Endothelial cell of umbilical vein (primary cell): Measurements from ENCODE around the gene HBA2. TPM values are rescaled to one million over a fixed set of nuclear protein-coding genes. Genes with fewer than 3 reads are reported as not detected.

Experiments
- BruUV-seq: library from RNA; stranded (reverse); fragments of 400-500 nt; replicated peaks from 2 replicates; lab custom pipeline; 2021; lab: Mats Ljungman, UMichigan
- CTCF ChIA-PET: fragments of 300-600, 350-600 bp; sonication (Branson Sonifier 250); formaldehyde crosslinking; loops from one replicate; lab custom pipeline; 2021; ENCODE audit warnings: antibody characterized with exemption, inconsistent platforms; lab: Charles Lee
- POLR2A ChIA-PET: fragments of 300-600, 350-600 bp; sonication (Branson Sonifier 250); formaldehyde crosslinking; loops from one replicate; lab custom pipeline; 2021; ENCODE audit warnings: antibody characterized with exemption, inconsistent platforms; lab: Charles Lee
- DNase-seq: peaks from one replicate; pipeline ENCODE4 v3.0.0-alpha.2; 2011; ENCODE audit warnings: low read depth, low spot score
- FAIRE-seq: peaks from 2 replicates; lab custom pipeline; 2011; peaks lifted over from hg19 to GRCh38; lab: Jason Lieb, UNC
- H2AFZ ChIP-seq: 2 replicates; pipeline ENCODE4 v1.6.0; 2012; ENCODE audit warnings: low read depth, low read length, control low read depth, inconsistent platforms
- H3K27ac ChIP-seq: 2 replicates; pipeline ENCODE4 v1.5.1; 2011; ENCODE audit warnings: low read depth, mild to moderate bottlenecking, control low read depth, low read length, moderate library complexity; ENCODE audit not compliant: insufficient read depth
- H3K27me3 ChIP-seq, 2 experiments: 2 replicates each; pipeline versions ENCODE4 v1.6.0 to v1.6.1; 2011; ENCODE audit warnings: low read length in 2 of 2, mixed read lengths in 1 of 2; ENCODE audit not compliant: control insufficient read depth in 2 of 2, insufficient read depth in 2 of 2
- H3K36me3 ChIP-seq, 2 experiments: 2 replicates in 1 of 2; 3 replicates in 1 of 2; pipeline ENCODE4 v1.5.1; 2011; ENCODE audit warnings: low read length in 2 of 2, mild to moderate bottlenecking in 1 of 2, moderate library complexity in 1 of 2; ENCODE audit not compliant: control insufficient read depth in 2 of 2, insufficient read depth in 2 of 2; ENCODE audit errors: extremely low read depth in 1 of 2
- H3K4me1 ChIP-seq: 3 replicates; pipeline ENCODE4 v1.5.1; 2011; ENCODE audit warnings: mild to moderate bottlenecking, low read length; ENCODE audit not compliant: control insufficient read depth, insufficient read depth; ENCODE audit errors: extremely low read depth
- H3K4me2 ChIP-seq: 2 replicates; pipeline ENCODE4 v1.6.1; 2011; ENCODE audit warnings: low read length, control low read depth, mixed read lengths; ENCODE audit not compliant: insufficient read depth
- H3K4me3 ChIP-seq, 3 experiments: fragments of 200-600 bp in 1 of 3; sonication (generic), shearing (Covaris generic) in 1 of 3; replicated peaks in 1 of 3; 2 replicates each; pipeline ENCODE4 v1.5.1; 2011 to 2016; ENCODE audit warnings: control low read depth in 3 of 3, low read length in 3 of 3, mild to moderate bottlenecking in 2 of 3, inconsistent platforms in 1 of 3, low read depth in 1 of 3, moderate library complexity in 1 of 3; ENCODE audit not compliant: insufficient read depth in 1 of 3
- H3K79me2 ChIP-seq: 2 replicates; pipeline ENCODE4 v1.6.0; 2012; ENCODE audit warnings: low read length, inconsistent platforms; ENCODE audit not compliant: control insufficient read depth, insufficient read depth
- H3K9ac ChIP-seq: replicated peaks from 2 replicates; pipeline ENCODE3; 2011; ENCODE audit warnings: low read length, control low read depth; ENCODE audit not compliant: insufficient read depth; ENCODE audit errors: extremely low read depth
- H3K9me1 ChIP-seq: replicated peaks from 3 replicates; pipeline ENCODE4 v1.6.0; 2011; ENCODE audit warnings: mild to moderate bottlenecking, low read length; ENCODE audit not compliant: control insufficient read depth, insufficient read depth; ENCODE audit errors: extremely low read depth
- H3K9me3 ChIP-seq: replicated peaks from 2 replicates; pipeline ENCODE4 v1.5.1; 2012; ENCODE audit warnings: low read length, inconsistent platforms; ENCODE audit not compliant: control insufficient read depth, insufficient read depth
- H4K20me1 ChIP-seq: replicated peaks from 2 replicates; pipeline ENCODE3; 2011; ENCODE audit warnings: mild to moderate bottlenecking, low read length; ENCODE audit not compliant: control insufficient read depth, insufficient read depth; ENCODE audit errors: extremely low read depth
- CTCF ChIP-seq, 2 donors: IDR thresholded peaks; 1 replicate in 1 of 2; 2 replicates in 1 of 2; pipeline ENCODE4 v1.5.1; 2011; ENCODE audit warnings: low read length in 2 of 2, mild to moderate bottlenecking in 2 of 2, moderate library complexity in 2 of 2, control low read depth in 1 of 2, inconsistent platforms in 1 of 2, low read depth in 1 of 2; ENCODE audit not compliant: insufficient read depth in 1 of 2; ENCODE audit errors: extremely low read depth in 1 of 2
- FOS ChIP-seq: IDR thresholded peaks from 2 replicates; pipeline ENCODE4 v1.6.1; 2011; ENCODE audit warnings: mild to moderate bottlenecking, low read length, moderate library complexity, borderline replicate concordance; ENCODE audit not compliant: insufficient read depth
- JUN ChIP-seq: IDR thresholded peaks from 2 replicates; pipeline ENCODE4 v1.6.1; 2011; ENCODE audit warnings: borderline replicate concordance, low read depth; ENCODE audit not compliant: insufficient read length, insufficient read depth
- POLR2A ChIP-seq: IDR thresholded peaks from 2 replicates; pipeline ENCODE4 v1.6.1; 2012; ENCODE audit warnings: low read depth, mild to moderate bottlenecking, control low read depth, low read length
- dilution Hi-C: fragments of 300-500 bp; cut with MboI; formaldehyde crosslinking; loops from one replicate; pipeline ENCODE4 v1.15.0; 2019; ENCODE audit warnings: low sequenced_read_pairs; ENCODE audit not compliant: extremely low pct_ligation_motif_present
- intact Hi-C: fragments of 100-400 bp; cut with micrococcal nuclease; formaldehyde crosslinking; loops from one replicate; pipeline ENCODE4 v1.10.0; 2022
- polyA plus RNA-seq, 4 experiments: library from polyadenylated mRNA; depleted of rRNA in 3 of 4; stranded (reverse) in 3 of 4; unstranded in 1 of 4; fragments of >200 nt; gene quantifications; 2 replicates each; pipeline versions ENCODE4 v1.2.1 to v1.2.3, GENCODE V29; 2011 to 2012; ENCODE audit warnings: missing spikeins in 1 of 4
- total RNA-seq: library from RNA; stranded (reverse); gene quantifications from 2 replicates; pipeline ENCODE4 v1.2.3, GENCODE V29; 2021

Gene HBA2
- total and polyA plus RNA-seq, 2 donors (not counting 3 experiments of a cell fraction or from before 2014, with no cell fraction given) = not detected

DNA sequence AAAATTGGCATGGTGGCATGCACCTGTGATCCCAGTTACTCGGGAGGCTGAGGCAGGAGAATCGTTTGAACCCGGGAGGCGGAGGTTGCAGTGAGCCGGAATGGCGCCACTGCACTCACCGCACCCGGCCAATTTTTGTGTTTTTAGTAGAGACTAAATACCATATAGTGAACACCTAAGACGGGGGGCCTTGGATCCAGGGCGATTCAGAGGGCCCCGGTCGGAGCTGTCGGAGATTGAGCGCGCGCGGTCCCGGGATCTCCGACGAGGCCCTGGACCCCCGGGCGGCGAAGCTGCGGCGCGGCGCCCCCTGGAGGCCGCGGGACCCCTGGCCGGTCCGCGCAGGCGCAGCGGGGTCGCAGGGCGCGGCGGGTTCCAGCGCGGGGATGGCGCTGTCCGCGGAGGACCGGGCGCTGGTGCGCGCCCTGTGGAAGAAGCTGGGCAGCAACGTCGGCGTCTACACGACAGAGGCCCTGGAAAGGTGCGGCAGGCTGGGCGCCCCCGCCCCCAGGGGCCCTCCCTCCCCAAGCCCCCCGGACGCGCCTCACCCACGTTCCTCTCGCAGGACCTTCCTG lies 7.5 kb downstream of the HBA2 start, which contains the start of gene HBQ1:
HBQ1 (plus strand) TSS at position 359 of the 575 bp plus-strand sequence; CDS start at position 387, 28 bp downstream.
- Histone ChIP-seq H3K27me3 (peaks cover 24 to 30% of the 10 kb centered on the region in 2 experiments), H3K9me3 (no peaks in the 10 kb centered on the region), H3K9me1 (no peaks in the 10 kb centered on the region), H3K9ac (no peak within 1 kb of the TSS), H3K4me1 (peaks cover 5% of the 10 kb centered on the region), H3K36me3 (no peaks in the 10 kb centered on the region), H3K4me3 (peak within 1 kb of the TSS in 1 of 3 experiments; percentile 1), H3K79me2 (no peaks in the 10 kb centered on the region), H2AFZ (no peak within 1 kb of the TSS), H3K27ac (no peak within 1 kb of the TSS), H4K20me1 (no peaks in the 10 kb centered on the region), H3K4me2 (peak within 1 kb of the TSS; percentile 51)
- TF ChIP-seq CTCF (IDR thresholded peaks at IDR 0.05; ENCODE audit: extremely low read depth in 1 of 2, insufficient read depth in 1 of 2, low read depth in 1 of 2, low read length in 2 of 2) (peak; percentile 42 to 79), FOS (no peak), POLR2A (no peak), JUN (no peak)
- DNase-seq (peak; percentile 31), FAIRE-seq (no peak)
- BruUV-seq = no TSS peak
- ChIA-PET CTCF (interaction anchor here (0.6 to 3.3 kb wide), 17 partner anchors 9 to 183 kb away, joined by 3 to 61 read pairs (median 4); no protein-coding TSS in a partner anchor), POLR2A (interaction anchor here (1.4 kb wide), 1 partner anchor 73 kb away, joined by 3 read pairs; no protein-coding TSS in a partner anchor)
- intact Hi-C loops (loop anchor here (2.0 to 5.0 kb wide), 2 partner anchors 63 to 172 kb away; partner anchors contain the start of gene AXIN1), dilution Hi-C loops (no loop called here)
